ENCODE data around the gene LPCAT2. TPM values are rescaled to one million over a fixed set of nuclear protein-coding genes. Genes with fewer than 3 reads are reported as not detected.

LPCAT2 gene
- total RNA-seq, 6 donors from 2014 or later = 14.4 to 33.9 (median 26.9) TPM

DNA sequence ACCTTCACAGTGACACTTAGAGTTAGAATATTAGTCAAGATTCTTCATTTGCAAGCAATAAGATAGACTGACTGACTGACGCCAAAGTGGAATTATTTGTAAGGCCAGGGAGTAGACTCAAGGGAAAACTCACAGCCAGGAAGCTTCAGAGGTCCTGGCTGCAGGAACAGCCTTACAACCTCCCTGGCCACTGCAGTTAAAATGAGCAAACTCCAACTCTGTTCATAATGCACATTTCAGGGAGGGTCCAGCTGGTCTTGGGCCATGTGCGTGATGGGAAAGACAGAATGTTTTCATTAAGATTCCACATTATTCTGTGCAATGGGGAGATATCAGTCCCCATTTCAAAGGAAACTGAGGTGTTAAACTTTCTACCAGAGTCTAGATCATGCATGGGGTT, 67.5 kb downstream of the LPCAT2 start:
- TF ChIP-seq CTCF (IDR thresholded peaks at IDR 0.05) (no peak), POLR2AphosphoS5 (IDR thresholded peaks at IDR 0.05) (no peak), POLR2A (IDR thresholded peaks at IDR 0.05) (no peak), EP300 (IDR thresholded peaks at IDR 0.05) (no peak)
- no peaks in the 10 kb centered on the region for H3K27me3 ChIP-seq
- H3K27ac ChIP-seq = no peak overlapping the region
- WGBS, 2 donors = 98 to 100% methylated on average over 2 of the region's 2 CpGs
- H3K4me3 ChIP-seq = no peak overlapping the region
- ATAC-seq (ENCODE audit: low FRiP score in 2 of 2) (peak in 1 of 2 donors; percentile 67), DNase-seq (no peak)
- no peaks in the 10 kb centered on the region for H3K9me3 ChIP-seq
- H3K4me1 ChIP-seq = no peaks in the 10 kb centered on the region
- H3K36me3 ChIP-seq = peaks cover 0 to 5% (median 0%) of the 10 kb centered on the region in 4 donors

GRCh38 chr16:55577887-55578286, 69.0 kb downstream of the LPCAT2 start:
- no peak for ATAC-seq (ENCODE audit: low FRiP score in 2 of 2)
- Histone ChIP-seq H3K9me3 (no peaks in the 10 kb centered on the region), H3K36me3 (peaks cover 0 to 5% (median 0%) of the 10 kb centered on the region in 4 donors), H3K4me1 (no peaks in the 10 kb centered on the region), H3K27ac (no peak overlapping the region), H3K27me3 (no peaks in the 10 kb centered on the region), H3K4me3 (no peak overlapping the region)
- WGBS, 2 donors = 65 to 80% methylated on average over 3 of the region's 3 CpGs
- no peak for DNase-seq
- TF ChIP-seq POLR2A (IDR thresholded peaks at IDR 0.05) = no peak
- no peak for TF ChIP-seq POLR2AphosphoS5 (IDR thresholded peaks at IDR 0.05)
- no peak for TF ChIP-seq EP300 (IDR thresholded peaks at IDR 0.05)
- TF ChIP-seq CTCF (IDR thresholded peaks at IDR 0.05) = no peak

GRCh38 chr16:55585631-55586030, 76.8 kb downstream of the LPCAT2 start:
- no peak for TF ChIP-seq CTCF (IDR thresholded peaks at IDR 0.05)
- no peaks in the 10 kb centered on the region for H3K4me1 ChIP-seq
- no peaks in the 10 kb centered on the region for H3K9me3 ChIP-seq
- 68 to 89% methylated on average over 2 of the region's 2 CpGs for WGBS, 2 donors
- ATAC-seq (ENCODE audit: low FRiP score in 2 of 2) (no peak), DNase-seq (no peak)
- no peak overlapping the region for H3K27ac ChIP-seq
- peaks cover 0 to 3% (median 0%) of the 10 kb centered on the region in 4 donors for H3K36me3 ChIP-seq
- no peaks in the 10 kb centered on the region for H3K27me3 ChIP-seq
- no peak overlapping the region for H3K4me3 ChIP-seq

DNA sequence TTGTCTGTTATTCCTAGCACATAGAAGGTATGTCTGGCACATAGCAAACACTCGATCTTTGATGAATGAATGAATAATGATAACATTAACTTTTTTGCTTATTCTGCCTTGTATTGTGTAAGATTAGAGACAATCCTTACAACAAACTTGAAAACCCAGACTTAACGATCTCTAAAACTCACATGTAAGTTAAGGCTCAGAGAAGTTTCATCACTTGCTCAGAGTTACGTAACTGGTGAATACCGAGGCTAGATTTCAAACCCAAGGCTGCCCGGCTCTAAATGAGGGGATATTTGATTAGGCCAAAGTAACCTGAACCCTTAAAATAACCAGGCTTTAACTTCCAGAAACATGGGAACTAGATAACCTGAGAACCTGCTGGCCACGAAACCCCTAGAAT, 79.9 kb downstream of the LPCAT2 start:
- no peaks in the 10 kb centered on the region for H3K27me3 ChIP-seq

More for the DNA sequence above, 79.9 kb downstream of the LPCAT2 start:
- TF ChIP-seq CTCF (IDR thresholded peaks at IDR 0.05) (no peak), POLR2AphosphoS5 (IDR thresholded peaks at IDR 0.05) (no peak), POLR2A (IDR thresholded peaks at IDR 0.05) (no peak), EP300 (IDR thresholded peaks at IDR 0.05) (no peak)
- ATAC-seq (ENCODE audit: low FRiP score in 2 of 2) (no peak), DNase-seq (no peak)
- Histone ChIP-seq H3K27ac (no peak overlapping the region), H3K4me1 (no peaks in the 10 kb centered on the region), H3K9me3 (no peaks in the 10 kb centered on the region), H3K4me3 (no peak overlapping the region), H3K36me3 (no peaks in the 10 kb centered on the region)
- 63 to 75% methylated on average over 6 of the region's 6 CpGs for WGBS, 2 donors
